Skin epidermis (tissue), 12 donors: Measurements from ENCODE around the gene SH3BGRL2.
"Not testable (repeated sequence)": the region's sequence is repeated elsewhere in the genome, so short reads cannot be mapped to it uniquely, and the experiment has no call there.

Experiments used
- H3K27ac ChIP-seq, 21 experiments: fragments of 200-600 bp; sonication (generic) in 11 of 21; one replicate each; pipeline ENCODE4 v1.5.0; 2020; ENCODE audit warnings: mild to moderate bottlenecking in 3 of 21, inconsistent platforms in 2 of 21, moderate library complexity in 2 of 21
- H3K4me3 ChIP-seq, 7 experiments: fragments of 200-600 bp; sonication (generic) in 2 of 7; one replicate each; pipeline ENCODE4 v1.5.0; 2020; ENCODE audit warnings: inconsistent platforms in 2 of 7, mild to moderate bottlenecking in 2 of 7, moderate library complexity in 1 of 7

The SH3BGRL2 gene

GRCh38 chr6:79612918-79613317 lies 18.2 kb upstream of the SH3BGRL2 start:
- Histone ChIP-seq H3K27ac (no peak overlapping the region), H3K4me3 (no peak overlapping the region)

DNA sequence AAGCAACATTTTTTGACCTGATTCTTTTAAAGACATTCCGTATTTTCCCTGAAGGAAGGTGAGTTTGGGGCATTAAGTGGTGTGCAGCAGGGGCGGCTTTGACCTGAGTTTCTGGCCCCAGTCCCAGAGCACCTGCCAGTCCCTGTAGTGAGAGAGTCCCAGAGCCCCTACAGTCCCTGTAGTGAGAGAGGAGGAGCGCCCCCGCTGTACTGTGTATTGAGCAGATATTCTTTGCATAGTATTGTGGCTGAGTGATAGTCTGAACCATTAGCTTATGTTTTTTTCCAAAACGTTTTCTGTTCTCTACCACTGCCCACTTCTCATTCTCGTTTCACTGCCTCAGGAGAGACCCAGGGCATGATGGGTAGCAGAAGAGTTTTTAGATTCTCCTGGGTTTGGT lies 17.2 kb upstream of the SH3BGRL2 start:
- H3K4me3 ChIP-seq = no peak overlapping the region
- no peak overlapping the region for H3K27ac ChIP-seq

DNA sequence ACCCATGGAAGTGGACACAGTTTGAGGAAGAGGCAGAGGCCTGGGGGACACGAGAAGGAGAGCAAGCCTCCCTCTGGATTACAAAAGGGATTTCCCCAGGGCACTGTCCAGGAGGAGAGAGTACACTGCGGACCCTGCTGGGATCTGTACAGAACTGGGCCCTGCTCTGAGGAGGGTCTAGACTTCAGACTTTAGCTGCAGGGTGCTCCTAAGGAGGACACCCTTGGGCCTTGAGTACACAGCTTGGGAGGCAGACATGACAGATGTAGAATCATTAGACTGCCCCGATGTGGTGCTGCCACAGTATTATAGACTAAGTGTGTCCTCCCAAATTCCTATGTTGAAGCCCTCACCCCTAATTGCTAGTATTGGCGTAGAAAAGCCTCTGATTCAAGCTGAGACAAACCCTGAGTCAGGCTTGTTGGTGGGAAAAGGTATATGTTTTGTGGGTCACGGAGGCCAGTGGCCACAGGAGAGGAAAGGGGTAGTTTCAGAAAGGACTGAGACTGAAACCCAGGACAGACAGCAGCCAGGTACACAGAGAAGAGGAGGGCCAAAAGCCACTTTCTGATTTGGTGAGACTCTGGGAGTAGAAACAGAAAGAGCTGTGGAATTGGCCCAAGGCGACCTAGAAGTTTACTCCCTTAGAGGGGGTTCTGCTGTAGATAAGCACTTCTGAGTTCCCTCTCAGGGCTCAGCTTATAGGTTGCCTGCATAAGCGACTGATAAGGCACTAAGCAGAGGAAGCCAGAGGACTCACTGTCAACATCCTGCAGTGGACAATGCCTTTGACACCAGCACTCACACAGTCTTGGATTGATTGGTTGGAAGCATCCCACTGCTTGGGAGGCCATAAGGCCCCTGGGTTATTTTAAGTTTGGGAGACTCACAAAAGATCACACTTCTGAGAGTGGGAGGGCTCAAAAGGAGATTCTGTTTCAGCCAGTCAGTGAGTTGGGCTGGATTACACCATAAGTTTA lies 16.5 kb upstream of the SH3BGRL2 start:
- Histone ChIP-seq H3K4me3 (no peak overlapping the region), H3K27ac (peak overlapping the region in 1 of 21 experiments; percentile 42)

- Histone ChIP-seq H3K4me3 (no peak overlapping the region), H3K27ac (no peak overlapping the region)
Observed at GRCh38 chr6:79617518-79617941, 13.6 kb upstream of the SH3BGRL2 start.

DNA sequence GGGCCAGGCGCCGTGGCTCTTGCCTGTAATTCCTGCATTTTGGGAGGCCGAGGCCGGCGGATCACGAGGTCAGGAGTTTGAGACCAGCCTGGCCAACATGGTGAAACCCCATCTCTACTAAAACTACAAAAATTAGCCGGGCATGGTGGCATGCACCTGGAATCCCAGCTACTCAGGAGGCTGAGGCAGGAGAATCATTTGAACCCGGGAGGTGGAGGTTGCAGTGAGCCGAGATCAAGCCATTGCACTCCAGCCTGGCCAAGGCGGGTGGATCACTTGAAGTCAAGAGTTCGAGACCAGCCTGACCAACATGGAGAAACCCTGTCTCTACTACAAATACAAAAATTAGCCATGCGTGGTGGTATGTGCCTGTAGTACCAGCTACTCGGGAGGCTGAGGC lies 12.7 kb upstream of the SH3BGRL2 start:
- H3K27ac ChIP-seq, H3K4me3 ChIP-seq: not testable (repeated sequence)

GRCh38 chr6:79621579-79621978 lies 9.6 kb upstream of the SH3BGRL2 start:
- H3K27ac ChIP-seq = no peak overlapping the region
- H3K4me3 ChIP-seq = no peak overlapping the region

- Histone ChIP-seq H3K27ac (no peak overlapping the region), H3K4me3 (no peak overlapping the region)
Observed at GRCh38 chr6:79622364-79622763, 8.8 kb upstream of the SH3BGRL2 start.

GRCh38 chr6:79623106-79623505 lies 8.0 kb upstream of the SH3BGRL2 start:
- Histone ChIP-seq H3K27ac (no peak overlapping the region), H3K4me3 (no peak overlapping the region)

- Histone ChIP-seq H3K27ac (no peak overlapping the region), H3K4me3 (no peak overlapping the region)
Observed at GRCh38 chr6:79625746-79626145, 5.4 kb upstream of the SH3BGRL2 start.

DNA sequence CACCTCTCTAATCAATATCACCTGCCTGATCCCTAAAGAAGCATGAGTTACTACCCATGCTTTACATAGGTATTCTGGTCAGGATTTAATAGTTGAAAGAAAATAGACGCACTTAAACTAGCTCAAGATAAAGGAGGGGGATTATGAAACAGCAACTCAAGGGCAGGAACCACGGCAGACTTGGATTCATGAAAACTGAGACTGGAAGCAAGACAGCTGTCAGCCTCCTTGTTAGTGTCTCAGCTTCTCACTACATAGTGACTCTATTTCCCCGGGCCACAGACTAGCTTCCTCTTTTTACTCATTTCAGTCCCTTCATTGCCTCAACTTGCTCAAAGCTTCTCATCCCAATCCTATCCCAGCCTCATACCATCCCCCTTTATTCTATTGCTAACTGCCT lies 4.3 kb upstream of the SH3BGRL2 start:
- H3K27ac ChIP-seq = no peak overlapping the region

GRCh38 chr6:79627422-79627821 lies 3.7 kb upstream of the SH3BGRL2 start:
- Histone ChIP-seq H3K27ac (no peak overlapping the region), H3K4me3 (no peak overlapping the region)

More for the DNA sequence above, 4.3 kb upstream of the SH3BGRL2 start:
- H3K4me3 ChIP-seq = no peak overlapping the region

GRCh38 chr6:79628466-79629288 lies 2.5 kb upstream of the SH3BGRL2 start:
- H3K4me3 ChIP-seq = no peak overlapping the region
- no peak overlapping the region for H3K27ac ChIP-seq

DNA sequence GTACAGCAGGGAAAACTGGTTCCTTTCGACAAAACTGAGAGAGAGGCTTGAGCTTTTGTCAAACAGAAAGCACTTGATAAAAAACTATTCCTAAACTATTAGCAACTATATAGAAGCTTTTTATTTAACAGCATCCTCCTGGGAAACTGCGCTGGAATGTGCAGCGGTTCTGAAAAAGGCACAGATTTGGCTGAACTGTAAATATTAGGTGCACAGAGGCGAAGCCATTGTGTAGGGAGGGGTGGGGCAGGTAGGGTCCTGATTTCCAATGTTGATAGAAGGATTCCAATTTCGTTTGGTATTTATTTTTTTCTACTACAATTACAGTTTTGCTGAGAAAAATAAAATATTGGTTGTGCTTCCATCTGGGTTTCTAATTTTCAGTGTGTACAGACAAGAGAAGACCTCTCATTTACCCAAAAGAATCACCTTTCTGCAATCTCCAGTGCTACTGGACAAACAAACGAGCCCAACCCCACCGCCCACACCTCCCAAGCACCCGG lies 698 bp upstream of the SH3BGRL2 start:
- Histone ChIP-seq H3K27ac (peak overlapping the region in 1 of 21 experiments; percentile 81), H3K4me3 (peak overlapping the region; percentile 46 to 76 (median 57))

- Histone ChIP-seq H3K27ac (peak overlapping the region in 13 of 21 experiments; percentile 27 to 81 (median 67)), H3K4me3 (peak overlapping the region; percentile 46 to 76 (median 57))
Observed at GRCh38 chr6:79631693-79632172, 604 bp downstream of the SH3BGRL2 start.

DNA sequence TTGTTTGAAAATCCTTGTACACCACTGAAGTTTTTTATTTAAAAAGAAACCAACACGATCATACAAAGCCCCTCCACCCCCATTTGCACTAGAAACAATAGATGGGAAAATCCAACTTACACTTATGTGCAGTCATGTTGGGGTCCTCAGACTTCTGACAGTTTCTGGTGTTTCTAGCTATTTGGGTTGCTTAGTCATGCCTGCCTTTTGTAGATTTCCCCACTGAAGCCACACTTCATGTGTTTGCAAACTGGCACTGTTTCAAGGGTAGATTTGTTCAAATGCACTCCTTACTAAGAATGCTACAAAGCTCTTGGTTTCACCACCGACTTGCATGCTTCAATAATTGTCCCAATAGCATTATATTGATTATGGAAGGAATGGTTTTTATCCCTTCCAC lies 1.5 kb downstream of the SH3BGRL2 start:
- H3K4me3 ChIP-seq = no peak overlapping the region
- no peak overlapping the region for H3K27ac ChIP-seq

DNA sequence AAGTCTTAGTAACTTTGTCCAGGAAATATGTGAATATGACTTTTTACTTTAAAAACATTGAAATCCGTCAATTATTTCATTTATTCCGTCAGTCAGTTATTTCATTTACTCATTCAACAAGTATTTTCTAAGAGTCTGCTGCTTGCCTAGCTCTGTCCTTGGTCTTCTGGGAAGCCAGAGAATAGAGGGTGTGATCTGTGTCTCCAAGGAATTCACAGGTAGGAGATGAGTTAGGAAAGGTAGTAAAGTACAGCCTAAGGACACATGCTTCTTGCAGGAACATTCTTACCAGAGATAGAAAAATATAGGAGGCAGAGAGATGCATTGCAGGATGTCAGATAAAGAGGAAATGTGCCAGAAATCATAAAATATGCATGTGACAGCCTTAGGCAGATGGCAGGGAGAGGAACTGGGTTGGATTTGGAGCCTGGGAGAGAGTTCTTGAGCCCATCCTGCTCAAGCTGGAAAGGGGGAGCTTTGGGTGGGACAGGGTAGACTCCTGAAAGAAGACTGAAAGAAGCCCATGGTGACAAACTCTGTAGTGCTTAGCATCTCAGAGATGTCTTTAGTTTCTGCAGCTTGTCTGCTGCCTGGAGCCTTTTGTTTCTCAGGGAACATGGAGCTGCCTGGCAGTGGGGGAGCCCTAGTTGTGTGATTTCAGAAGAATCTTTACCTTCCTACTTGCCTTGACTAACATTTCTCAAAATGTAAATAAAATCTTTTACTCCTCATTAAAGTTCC lies 3.5 kb downstream of the SH3BGRL2 start:
- Histone ChIP-seq H3K27ac (no peak overlapping the region), H3K4me3 (no peak overlapping the region)

DNA sequence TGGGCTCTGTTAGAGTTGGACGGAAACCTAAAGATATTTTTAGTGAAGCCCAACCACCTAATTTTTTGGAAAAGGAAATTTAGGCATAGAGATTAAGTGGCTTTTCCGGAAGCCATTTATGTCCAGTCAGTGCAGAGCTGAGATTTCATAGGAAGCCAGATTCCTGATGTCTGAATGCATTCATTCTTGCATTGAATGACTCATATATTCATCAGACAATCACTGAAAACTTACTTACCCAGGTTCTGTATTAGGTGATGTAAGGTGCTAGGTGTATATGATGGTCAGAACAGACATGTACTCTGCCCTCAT lies 4.1 kb downstream of the SH3BGRL2 start:
- no peak overlapping the region for H3K27ac ChIP-seq
- H3K4me3 ChIP-seq = no peak overlapping the region

DNA sequence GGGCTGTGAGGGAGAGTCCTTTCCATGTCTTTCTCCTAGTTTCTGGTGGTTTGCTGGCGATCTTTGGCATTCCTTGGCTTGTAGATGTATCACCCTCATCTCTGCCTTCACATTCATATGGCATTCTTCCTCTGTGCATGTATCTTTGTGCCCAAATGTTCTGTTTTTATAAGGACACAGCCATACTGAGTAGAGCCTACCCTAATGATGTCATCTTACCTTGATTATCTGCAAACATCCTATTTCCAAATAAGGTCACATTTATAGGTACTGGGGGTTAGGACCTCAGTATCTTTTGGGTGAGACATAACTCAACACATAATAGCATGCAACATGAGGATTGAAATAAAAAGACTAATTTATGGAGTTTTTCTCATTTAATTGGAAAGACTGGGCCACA lies 5.5 kb downstream of the SH3BGRL2 start:
- Histone ChIP-seq H3K4me3 (no peak overlapping the region), H3K27ac (no peak overlapping the region)

GRCh38 chr6:79640146-79641111 lies 9.3 kb downstream of the SH3BGRL2 start:
- Histone ChIP-seq H3K4me3 (no peak overlapping the region), H3K27ac (no peak overlapping the region)
